HG02884 (cell line): ENCODE data around the gene LCE3D.
"Not testable (repeated sequence)": the region's sequence is repeated elsewhere in the genome, so short reads cannot be mapped to it uniquely, and the experiment has no call there.

Source experiments
- ATAC-seq: cut with Tn5 transposase; IDR thresholded peaks from one replicate; pipeline ENCODE4 v1.9.1; 2021; ENCODE audit warnings: mild to moderate bottlenecking, moderate library complexity; ENCODE audit not compliant: unreplicated experiment

The LCE3D gene

GRCh38 chr1:152580433-152580832 lies at the start of gene LCE3D:
Gene LCE3D (minus strand): TSS chr1:152580516. CDS start chr1:152579936, 580 bp downstream.
- ATAC-seq, result no peak

- ATAC-seq, result no peak
These were observed 46.4 kb upstream of the LCE3D start for GRCh38 chr1:152626744-152627143.

DNA sequence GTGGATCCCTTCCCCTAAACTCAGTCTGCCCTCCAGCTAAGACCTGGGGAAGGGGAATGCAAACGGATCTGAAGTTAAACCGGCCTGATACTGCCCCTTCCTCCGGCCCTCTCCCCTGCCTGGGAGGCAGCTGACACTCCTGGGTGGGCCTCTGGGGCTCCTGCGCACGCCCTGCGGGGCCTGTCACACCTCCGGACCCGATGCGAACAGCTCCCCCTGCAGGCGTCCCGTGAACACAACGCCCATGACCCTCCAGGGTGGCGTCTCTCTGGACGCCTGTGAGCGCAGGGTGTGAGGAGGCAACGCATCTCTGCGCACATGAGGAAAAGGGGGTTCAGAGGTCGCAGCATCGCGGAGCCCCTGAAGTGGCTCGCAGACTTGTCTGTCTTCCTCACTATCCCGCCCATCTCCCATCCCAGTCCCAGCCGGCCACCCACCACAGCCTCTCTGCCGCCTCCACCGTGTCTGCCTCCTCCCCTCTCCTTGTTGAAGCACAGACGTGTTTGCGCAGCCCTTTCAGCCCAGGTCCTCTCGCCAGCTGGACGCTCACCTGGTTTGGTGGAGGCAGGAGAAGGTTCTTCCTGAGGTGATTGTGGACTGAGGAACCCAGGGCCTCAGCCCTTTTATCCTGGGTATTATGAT lies 43.0 kb upstream of the LCE3D start:
- no peak for ATAC-seq

DNA sequence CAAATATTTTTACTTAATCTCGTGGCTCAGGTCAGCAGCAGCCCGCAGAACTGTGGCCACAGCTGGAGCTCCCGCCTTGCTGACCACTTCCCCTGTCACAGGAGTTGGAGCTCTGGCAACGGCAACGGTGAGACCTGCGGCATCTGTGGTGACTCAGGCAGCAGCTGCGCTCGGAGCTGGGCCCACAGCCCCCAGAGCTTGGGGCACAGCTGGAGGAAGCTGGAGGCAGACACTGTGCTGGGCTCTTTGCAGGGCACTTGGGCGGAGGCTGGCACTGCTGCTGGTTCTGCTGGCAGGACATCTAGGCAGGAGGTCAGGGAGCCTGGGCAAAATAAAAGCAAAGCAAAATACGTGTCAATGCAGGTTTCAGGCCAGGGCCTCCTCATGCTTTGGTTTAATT lies 42.5 kb upstream of the LCE3D start, which contains the start of gene LCE3A:
TSS of gene LCE3A (minus strand) at position 301 of the 400 bp plus-strand sequence. CDS start at position 301, 0 bp downstream.
- no peak for ATAC-seq

DNA sequence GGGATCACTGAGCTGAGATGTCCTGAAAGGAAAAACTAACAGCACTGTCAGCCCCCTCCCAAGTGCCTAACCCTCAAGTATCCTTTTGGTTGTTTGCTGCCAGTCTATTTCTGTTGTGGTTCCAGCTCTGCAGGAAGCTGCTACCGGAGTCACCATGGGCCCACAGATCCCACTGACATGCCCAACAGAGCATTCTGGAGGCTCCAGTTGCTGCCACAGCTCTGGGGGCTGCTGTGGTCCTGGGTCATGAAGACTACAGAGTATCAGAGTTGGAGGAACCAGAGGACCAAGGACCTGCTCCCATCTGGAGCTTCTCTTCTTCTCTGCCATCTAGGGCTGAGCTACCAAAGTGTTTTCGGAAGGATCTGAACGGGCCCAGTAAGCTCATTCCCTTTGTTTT lies 41.7 kb upstream of the LCE3D start:
- ATAC-seq, result no peak

DNA sequence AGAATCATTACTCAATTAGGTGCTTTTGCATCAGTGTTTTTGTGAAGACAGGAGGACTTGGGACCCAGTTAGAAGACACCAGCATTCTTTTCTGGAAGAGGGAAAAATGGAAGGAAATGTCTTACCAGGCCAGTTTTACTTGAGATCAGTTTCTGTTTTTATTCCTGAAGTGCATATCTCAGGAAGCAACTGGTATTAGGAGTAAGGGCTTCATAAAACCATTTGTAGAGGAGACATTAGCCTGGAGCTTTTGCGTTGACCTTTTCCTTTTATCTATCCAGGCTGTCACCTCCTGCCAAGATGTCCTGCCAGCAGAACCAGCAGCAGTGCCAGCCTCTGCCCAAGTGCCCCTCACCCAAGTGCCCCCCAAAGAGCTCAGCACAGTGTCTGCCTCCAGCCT lies 33.2 kb upstream of the LCE3D start, which contains the start of gene LCE3B:
TSS of gene LCE3B (plus strand) at position 301 of the 400 bp plus-strand sequence. CDS start at position 301, 0 bp downstream.
- no peak for ATAC-seq

GRCh38 chr1:152599934-152600333 lies 19.6 kb upstream of the LCE3D start, which contains the start of gene LCE3C:
Gene LCE3C (plus strand): TSS chr1:152600234. CDS start chr1:152600732, 498 bp downstream.
- no peak for ATAC-seq

DNA sequence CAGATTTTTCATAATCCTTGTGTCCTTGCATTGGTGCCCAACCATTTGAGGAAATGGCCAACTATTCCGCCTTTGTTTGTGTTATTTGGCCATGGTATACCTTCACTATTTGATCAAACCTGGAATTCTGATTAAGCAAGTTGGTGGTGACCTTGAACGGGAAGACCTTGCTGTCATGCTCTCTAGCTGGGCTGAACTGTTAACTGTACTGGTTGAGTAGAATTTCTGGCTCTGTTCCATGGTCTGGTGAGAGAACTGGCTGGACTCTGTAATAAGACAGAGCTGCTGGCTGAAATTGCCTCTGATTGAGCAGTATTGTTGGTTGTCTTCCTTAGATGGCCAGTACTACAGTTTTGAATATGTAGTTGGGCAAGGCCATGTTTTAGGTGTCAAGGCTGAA lies 16.7 kb upstream of the LCE3D start:
- ATAC-seq, result no peak

- ATAC-seq, result no peak
These were observed 5.3 kb upstream of the LCE3D start for GRCh38 chr1:152585586-152585985.

DNA sequence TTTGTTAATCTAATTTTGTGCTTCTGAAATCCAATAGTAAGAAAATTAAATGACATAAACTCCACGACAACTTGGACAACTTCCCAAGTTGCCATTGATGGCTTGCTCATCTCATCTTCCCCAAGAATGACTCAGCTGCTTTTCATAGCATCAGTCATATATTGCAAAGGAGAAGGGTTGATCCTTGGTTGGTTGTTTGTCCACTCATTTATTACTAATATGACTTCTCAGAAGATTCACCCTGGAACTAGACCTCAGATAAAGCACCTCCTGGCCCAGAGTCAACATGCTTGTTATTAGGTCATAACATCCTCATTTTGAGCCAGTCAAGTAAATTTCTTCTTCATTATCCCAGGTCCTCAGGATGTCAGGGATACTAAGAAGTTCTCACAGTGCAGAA lies 2.3 kb upstream of the LCE3D start:
- no peak for ATAC-seq

DNA sequence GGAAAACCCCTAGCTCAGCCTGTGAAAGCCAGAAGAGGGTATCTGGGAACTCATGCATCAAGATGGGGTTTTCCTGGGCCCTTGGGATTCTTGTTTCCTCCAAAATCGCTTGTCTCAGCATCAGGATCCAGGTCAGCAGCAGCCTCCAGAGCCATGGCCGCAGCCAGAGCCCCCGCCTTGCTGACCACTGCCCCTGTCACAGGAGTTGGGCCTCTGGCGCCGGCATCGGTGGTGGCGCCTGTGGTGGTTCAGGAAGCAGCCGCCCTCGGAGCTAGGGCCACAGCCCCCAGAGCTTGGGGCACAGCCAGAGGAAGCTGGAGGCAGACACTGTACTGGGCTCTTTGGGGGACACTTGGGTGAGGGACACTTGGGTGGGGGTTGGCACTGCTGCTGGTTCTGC lies 790 bp downstream of the LCE3D start:
- not testable (repeated sequence) for ATAC-seq

- no peak for ATAC-seq
These were observed 3.1 kb downstream of the LCE3D start for GRCh38 chr1:152577168-152577567.

- no peak for ATAC-seq
These were observed 13.6 kb downstream of the LCE3D start, which contains the start of gene LCE3E for GRCh38 chr1:152566681-152567080. Gene LCE3E (minus strand): TSS chr1:152566780. CDS start chr1:152566208, 572 bp downstream.

GRCh38 chr1:152565535-152566215 lies 14.6 kb downstream of the LCE3D start:
- ATAC-seq, result no peak

DNA sequence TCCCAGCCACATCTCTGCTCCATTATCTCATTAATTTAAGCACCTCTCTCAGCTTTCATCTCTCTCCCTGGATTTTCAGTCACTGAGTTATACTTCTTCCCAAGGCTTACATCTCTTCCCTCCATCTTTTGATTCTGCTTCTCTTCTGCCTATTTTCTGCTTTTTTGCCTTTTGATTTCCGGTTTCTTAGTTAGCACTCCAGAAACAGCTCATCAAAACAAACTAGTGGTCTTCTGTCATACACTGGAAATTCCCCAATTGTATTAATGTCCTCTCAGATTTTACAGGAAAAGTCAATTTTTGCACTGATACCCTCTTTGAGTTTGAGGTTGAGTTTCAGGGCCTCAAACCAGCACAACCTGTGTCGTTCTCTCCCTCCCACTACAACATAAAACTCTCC lies 15.2 kb downstream of the LCE3D start:
- no peak for ATAC-seq

GRCh38 chr1:152548358-152548757 lies 32.0 kb downstream of the LCE3D start:
- not testable (repeated sequence) for ATAC-seq

DNA sequence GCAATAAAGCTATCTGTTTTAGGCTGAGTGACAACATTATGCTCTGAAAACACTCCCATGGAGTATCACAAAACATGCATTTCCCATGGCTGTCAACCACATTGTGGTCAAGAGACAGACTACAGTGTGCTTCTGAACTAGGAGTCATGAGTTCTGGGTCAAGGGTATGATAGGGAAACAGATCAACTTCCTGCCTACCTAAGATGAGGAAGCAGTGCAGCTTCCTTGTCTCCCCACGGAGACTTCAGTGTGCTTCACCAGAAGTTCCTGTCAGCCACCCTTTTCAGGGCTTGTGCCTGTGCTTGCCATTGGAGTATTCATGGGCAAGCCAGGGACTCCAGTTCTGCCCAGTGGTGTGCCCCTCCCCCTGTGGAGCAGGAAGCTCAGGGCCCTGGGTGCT lies 33.6 kb downstream of the LCE3D start:
- ATAC-seq, result no peak

- ATAC-seq, result no peak
These were observed 36.5 kb downstream of the LCE3D start for GRCh38 chr1:152543820-152544219.

DNA sequence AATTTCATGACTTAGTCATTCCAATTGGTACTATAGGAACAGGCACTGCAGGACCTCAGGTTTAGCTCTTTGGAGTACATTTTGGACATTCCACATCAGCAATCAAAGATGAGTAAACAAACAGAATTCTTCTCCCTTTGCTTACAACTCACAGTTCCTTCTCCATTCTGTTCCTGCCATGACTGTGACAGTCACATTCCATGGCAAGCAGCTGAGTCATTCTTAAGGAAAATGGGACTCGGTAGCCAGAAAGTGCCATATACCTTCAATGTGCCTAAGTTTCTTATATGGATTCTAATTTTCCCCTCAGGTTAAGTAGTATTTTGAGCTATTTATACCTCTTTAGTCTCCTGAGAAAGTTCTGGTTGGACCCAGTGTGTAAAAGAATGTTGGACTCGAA lies 40.4 kb downstream of the LCE3D start:
- no peak for ATAC-seq

GRCh38 chr1:152537496-152537895 lies 42.8 kb downstream of the LCE3D start:
- no peak for ATAC-seq

- no peak for ATAC-seq
These were observed 44.5 kb downstream of the LCE3D start for GRCh38 chr1:152535774-152536173.

DNA sequence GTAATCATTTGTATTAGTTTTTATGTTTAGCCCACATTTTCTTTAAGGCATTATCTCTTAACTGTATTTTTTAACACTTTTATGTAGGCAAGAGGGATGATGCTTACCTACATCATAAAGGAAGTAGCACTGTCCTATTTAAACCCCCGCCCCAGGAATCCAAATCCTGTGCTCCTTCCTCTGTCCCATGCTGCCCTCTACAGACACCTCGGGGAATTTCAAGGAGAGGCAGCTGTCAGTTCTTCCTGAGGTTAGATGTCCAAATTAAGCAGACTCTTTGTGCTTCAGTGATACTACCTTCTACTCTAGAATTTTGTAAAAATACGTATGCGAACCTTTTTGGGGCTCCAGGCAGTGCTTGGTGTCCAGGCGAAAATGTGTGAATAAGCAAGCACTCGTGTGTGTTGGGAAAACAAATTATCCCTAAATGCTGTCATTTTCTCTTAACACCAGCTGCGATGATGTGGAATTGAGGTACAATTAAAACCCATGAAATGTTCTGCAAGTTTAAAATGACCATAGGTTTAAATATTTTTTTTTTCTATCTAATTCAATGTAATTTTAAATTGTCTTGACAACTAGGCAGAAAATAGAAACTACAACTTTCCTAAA lies 46.9 kb downstream of the LCE3D start:
- ATAC-seq, result no peak
